ENCODE data around the gene CHRNA4. TPM values are rescaled to one million over a fixed set of nuclear protein-coding genes. Genes with fewer than 3 reads are reported as not detected.

The CHRNA4 gene
- total and polyA plus RNA-seq, 2 donors (not counting 1 experiment from before 2014, with no cell fraction given), result not detected

GRCh38 chr20:63347081-63347741 lies 13.9 kb downstream of the CHRNA4 start:
- no peak overlapping the region for H3K27ac ChIP-seq (ENCODE audit: insufficient read depth, low read length)
- H4K20me1 ChIP-seq (ENCODE audit: control insufficient read depth, extremely low read depth, insufficient read depth, low read length), result no peaks in the 10 kb centered on the region
- no peaks in the 10 kb centered on the region for H3K79me2 ChIP-seq (ENCODE audit: control insufficient read depth, insufficient read depth, low read length)
- no peaks in the 10 kb centered on the region for H3K9me3 ChIP-seq (ENCODE audit: control insufficient read depth, insufficient read depth, low read depth, low read length)
- no peak overlapping the region for H3K4me2 ChIP-seq (ENCODE audit: extremely low read depth, insufficient read depth, low read length)
- H2AFZ ChIP-seq (ENCODE audit: low read length), result no peak overlapping the region
- no peaks in the 10 kb centered on the region for H3K4me1 ChIP-seq (ENCODE audit: control insufficient read depth, extremely low read depth, insufficient read depth, low read length)
- H3K4me3 ChIP-seq (replicated peaks in 1 of 4; ENCODE audit: control extremely low read depth in 1 of 4, insufficient read depth in 1 of 4, low read depth in 3 of 4, low read length in 4 of 4), result no peak overlapping the region
- no peak overlapping the region for H3K9ac ChIP-seq (ENCODE audit: insufficient read depth, low read length)
- H3K27me3 ChIP-seq (ENCODE audit: control insufficient read depth, insufficient read depth, low read length), result no peaks in the 10 kb centered on the region
- TF ChIP-seq EZH2 (IDR thresholded peaks at IDR 0.05; ENCODE audit: low read length, missing control alignments) (no peak), CTCF (conservative IDR thresholded peaks at IDR 0.05 in 1 of 2, IDR thresholded peaks at IDR 0.05 in 1 of 2; ENCODE audit: low read depth in 1 of 2, low read length in 2 of 2) (no peak)
- no peak for DNase-seq (ENCODE audit: low read depth in 2 of 2)
- H3K36me3 ChIP-seq (ENCODE audit: control insufficient read depth, insufficient read depth, low read length), result no peaks in the 10 kb centered on the region

- no peaks in the 10 kb centered on the region for H3K27me3 ChIP-seq (ENCODE audit: control insufficient read depth, insufficient read depth, low read length)
- TF ChIP-seq EZH2 (IDR thresholded peaks at IDR 0.05; ENCODE audit: low read length, missing control alignments) (no peak), CTCF (conservative IDR thresholded peaks at IDR 0.05 in 1 of 2, IDR thresholded peaks at IDR 0.05 in 1 of 2; ENCODE audit: low read depth in 1 of 2, low read length in 2 of 2) (no peak)
Observed at GRCh38 chr20:63346131-63347080, 14.7 kb downstream of the CHRNA4 start.

GRCh38 chr20:63345328-63346100 lies 15.6 kb downstream of the CHRNA4 start:
- Histone ChIP-seq H3K9me3 (ENCODE audit: control insufficient read depth, insufficient read depth, low read depth, low read length) (no peaks in the 10 kb centered on the region), H3K79me2 (ENCODE audit: control insufficient read depth, insufficient read depth, low read length) (no peaks in the 10 kb centered on the region), H3K27me3 (ENCODE audit: control insufficient read depth, insufficient read depth, low read length) (no peaks in the 10 kb centered on the region), H3K9ac (ENCODE audit: insufficient read depth, low read length) (no peak overlapping the region), H3K27ac (ENCODE audit: insufficient read depth, low read length) (no peak overlapping the region), H3K36me3 (ENCODE audit: control insufficient read depth, insufficient read depth, low read length) (no peaks in the 10 kb centered on the region), H4K20me1 (ENCODE audit: control insufficient read depth, extremely low read depth, insufficient read depth, low read length) (no peaks in the 10 kb centered on the region), H2AFZ (ENCODE audit: low read length) (no peak overlapping the region), H3K4me2 (ENCODE audit: extremely low read depth, insufficient read depth, low read length) (no peak overlapping the region), H3K4me3 (replicated peaks in 1 of 4; ENCODE audit: control extremely low read depth in 1 of 4, insufficient read depth in 1 of 4, low read depth in 3 of 4, low read length in 4 of 4) (no peak overlapping the region), H3K4me1 (ENCODE audit: control insufficient read depth, extremely low read depth, insufficient read depth, low read length) (no peaks in the 10 kb centered on the region)
- no peak for DNase-seq (ENCODE audit: low read depth in 2 of 2)
- TF ChIP-seq CTCF (conservative IDR thresholded peaks at IDR 0.05 in 1 of 2, IDR thresholded peaks at IDR 0.05 in 1 of 2; ENCODE audit: low read depth in 1 of 2, low read length in 2 of 2) (no peak), EZH2 (IDR thresholded peaks at IDR 0.05; ENCODE audit: low read length, missing control alignments) (no peak)

More at GRCh38 chr20:63346131-63347080, 14.7 kb downstream of the CHRNA4 start:
- no peaks in the 10 kb centered on the region for H3K36me3 ChIP-seq (ENCODE audit: control insufficient read depth, insufficient read depth, low read length)
- no peaks in the 10 kb centered on the region for H3K79me2 ChIP-seq (ENCODE audit: control insufficient read depth, insufficient read depth, low read length)
- H4K20me1 ChIP-seq (ENCODE audit: control insufficient read depth, extremely low read depth, insufficient read depth, low read length), result no peaks in the 10 kb centered on the region
- no peaks in the 10 kb centered on the region for H3K9me3 ChIP-seq (ENCODE audit: control insufficient read depth, insufficient read depth, low read depth, low read length)
- no peak overlapping the region for H3K4me2 ChIP-seq (ENCODE audit: extremely low read depth, insufficient read depth, low read length)
- no peak for DNase-seq (ENCODE audit: low read depth in 2 of 2)
- no peak overlapping the region for H3K4me3 ChIP-seq (replicated peaks in 1 of 4; ENCODE audit: control extremely low read depth in 1 of 4, insufficient read depth in 1 of 4, low read depth in 3 of 4, low read length in 4 of 4)
- no peak overlapping the region for H3K9ac ChIP-seq (ENCODE audit: insufficient read depth, low read length)
- H3K27ac ChIP-seq (ENCODE audit: insufficient read depth, low read length), result no peak overlapping the region
- no peak overlapping the region for H2AFZ ChIP-seq (ENCODE audit: low read length)
- no peaks in the 10 kb centered on the region for H3K4me1 ChIP-seq (ENCODE audit: control insufficient read depth, extremely low read depth, insufficient read depth, low read length)

All from fibroblast of lung (primary cell).